ENCODE data around the gene AMPH.

GRCh38 chr7:38465956-38466355, 165.2 kb downstream of the AMPH start:
- TF ChIP-seq, protein P1, sequence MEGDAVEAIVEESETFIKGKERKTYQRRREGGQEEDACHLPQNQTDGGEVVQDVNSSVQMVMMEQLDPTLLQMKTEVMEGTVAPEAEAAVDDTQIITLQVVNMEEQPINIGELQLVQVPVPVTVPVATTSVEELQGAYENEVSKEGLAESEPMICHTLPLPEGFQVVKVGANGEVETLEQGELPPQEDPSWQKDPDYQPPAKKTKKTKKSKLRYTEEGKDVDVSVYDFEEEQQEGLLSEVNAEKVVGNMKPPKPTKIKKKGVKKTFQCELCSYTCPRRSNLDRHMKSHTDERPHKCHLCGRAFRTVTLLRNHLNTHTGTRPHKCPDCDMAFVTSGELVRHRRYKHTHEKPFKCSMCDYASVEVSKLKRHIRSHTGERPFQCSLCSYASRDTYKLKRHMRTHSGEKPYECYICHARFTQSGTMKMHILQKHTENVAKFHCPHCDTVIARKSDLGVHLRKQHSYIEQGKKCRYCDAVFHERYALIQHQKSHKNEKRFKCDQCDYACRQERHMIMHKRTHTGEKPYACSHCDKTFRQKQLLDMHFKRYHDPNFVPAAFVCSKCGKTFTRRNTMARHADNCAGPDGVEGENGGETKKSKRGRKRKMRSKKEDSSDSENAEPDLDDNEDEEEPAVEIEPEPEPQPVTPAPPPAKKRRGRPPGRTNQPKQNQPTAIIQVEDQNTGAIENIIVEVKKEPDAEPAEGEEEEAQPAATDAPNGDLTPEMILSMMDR (conservative IDR thresholded peaks at IDR 0.05 in 1 of 2, IDR thresholded peaks at IDR 0.05 in 1 of 2; ENCODE audit: low read depth in 1 of 2, low read length in 2 of 2): no peak
- no peak for TF ChIP-seq EZH2 (IDR thresholded peaks at IDR 0.05; ENCODE audit: low read length, missing control alignments)
